HG03025 (cell line): Measurements from ENCODE around the gene NR2C2AP.
A peak's percentile ranks its signal among the peaks of the same experiment; 100 is the strongest.
"Not testable (repeated sequence)": the region's sequence is repeated elsewhere in the genome, so short reads cannot be mapped to it uniquely, and the experiment has no call there.

ENCODE experiments used
- ATAC-seq: cut with Tn5 transposase; IDR thresholded peaks from one replicate; pipeline ENCODE4 v1.9.1; 2021; ENCODE audit warnings: mild to moderate bottlenecking, moderate library complexity; ENCODE audit not compliant: unreplicated experiment, low FRiP score

The NR2C2AP gene, protein sequence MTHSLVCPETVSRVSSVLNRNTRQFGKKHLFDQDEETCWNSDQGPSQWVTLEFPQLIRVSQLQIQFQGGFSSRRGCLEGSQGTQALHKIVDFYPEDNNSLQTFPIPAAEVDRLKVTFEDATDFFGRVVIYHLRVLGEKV

GRCh38 chr19:19203012-19203856, at the start of gene NR2C2AP:
Gene NR2C2AP, minus strand, starts transcription at chr19:19203414. Its CDS starts 354 bp downstream, at chr19:19203060.
- ATAC-seq = peak; percentile 46

GRCh38 chr19:19250196-19250801, 47.1 kb upstream of the NR2C2AP start:
- no peak for ATAC-seq

GRCh38 chr19:19240476-19240875, 37.3 kb upstream of the NR2C2AP start:
- ATAC-seq = no peak

- ATAC-seq = no peak
Measured at GRCh38 chr19:19239675-19240074, 36.5 kb upstream of the NR2C2AP start.

GRCh38 chr19:19238126-19238894, 35.1 kb upstream of the NR2C2AP start:
- no peak for ATAC-seq

DNA sequence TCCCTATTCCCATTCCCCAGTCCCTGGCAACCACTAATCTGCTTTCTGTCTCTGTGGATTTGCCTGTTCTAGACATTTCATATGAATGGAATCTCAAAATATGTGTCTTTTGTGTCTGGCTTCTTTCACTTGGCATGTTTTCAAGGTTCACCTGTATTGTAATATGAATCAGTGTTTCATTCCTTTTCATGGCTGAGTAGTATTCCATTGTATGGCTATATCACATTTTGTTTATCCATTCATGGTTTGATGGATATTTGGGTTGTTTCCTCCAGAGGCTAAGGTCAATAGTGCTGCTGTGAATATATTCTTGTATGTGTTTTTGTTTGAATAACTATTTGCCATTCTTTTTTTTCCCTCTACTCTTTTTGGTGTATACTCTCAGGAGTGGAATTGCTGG, 33.0 kb upstream of the NR2C2AP start:
- no peak for ATAC-seq

DNA sequence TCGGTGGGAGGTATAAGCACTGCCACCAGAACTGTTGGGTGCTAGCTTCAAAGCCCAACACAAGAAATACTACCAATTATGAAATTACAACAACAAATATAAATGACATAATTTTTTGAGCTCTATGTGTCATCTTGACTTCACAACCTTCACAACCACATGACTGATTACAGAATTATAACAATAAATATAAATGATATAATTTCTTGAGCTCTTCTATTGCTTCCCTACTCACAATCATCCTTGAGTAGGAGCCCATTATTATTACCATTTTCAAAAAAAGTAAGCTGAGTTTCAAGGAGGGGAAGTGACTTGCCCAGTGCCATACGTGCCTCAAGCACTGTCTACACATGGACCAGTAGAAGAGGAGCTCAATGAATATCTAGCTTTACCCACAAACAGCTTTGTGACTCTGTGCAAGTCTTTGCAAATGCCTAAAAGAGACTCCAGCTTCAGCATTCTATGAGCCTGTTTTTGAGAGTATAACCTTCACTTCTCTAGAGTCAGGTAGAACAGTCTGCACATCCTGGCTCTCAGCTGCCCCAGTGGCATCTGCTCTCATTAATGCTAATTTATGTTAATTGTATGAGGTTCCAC, 31.1 kb upstream of the NR2C2AP start:
- no peak for ATAC-seq

GRCh38 chr19:19232261-19232721, 29.1 kb upstream of the NR2C2AP start:
- no peak for ATAC-seq

DNA sequence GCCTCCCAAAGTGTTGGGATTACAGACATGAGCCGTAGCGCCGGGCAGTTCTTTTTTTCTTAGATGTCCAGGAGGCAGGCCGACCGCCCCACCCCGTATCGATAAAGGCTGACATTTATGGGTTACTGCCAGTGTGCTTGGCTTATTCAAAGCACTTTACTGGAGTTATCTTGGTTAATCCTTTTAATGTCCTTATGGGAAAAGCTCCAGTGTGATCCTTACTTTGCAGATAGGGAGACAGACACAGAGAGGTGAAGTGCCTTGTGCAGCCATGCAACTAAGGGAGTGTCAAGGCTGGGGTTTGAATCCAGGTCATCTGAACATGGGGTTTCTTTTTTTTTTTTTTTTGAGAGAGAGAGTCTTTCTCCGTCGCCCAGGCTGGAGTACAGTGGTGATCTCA, 27.8 kb upstream of the NR2C2AP start:
- no peak for ATAC-seq

- no peak for ATAC-seq
Measured at GRCh38 chr19:19229701-19230100, 26.5 kb upstream of the NR2C2AP start.

- ATAC-seq = no peak
Measured at GRCh38 chr19:19227217-19227616, 24.0 kb upstream of the NR2C2AP start.

DNA sequence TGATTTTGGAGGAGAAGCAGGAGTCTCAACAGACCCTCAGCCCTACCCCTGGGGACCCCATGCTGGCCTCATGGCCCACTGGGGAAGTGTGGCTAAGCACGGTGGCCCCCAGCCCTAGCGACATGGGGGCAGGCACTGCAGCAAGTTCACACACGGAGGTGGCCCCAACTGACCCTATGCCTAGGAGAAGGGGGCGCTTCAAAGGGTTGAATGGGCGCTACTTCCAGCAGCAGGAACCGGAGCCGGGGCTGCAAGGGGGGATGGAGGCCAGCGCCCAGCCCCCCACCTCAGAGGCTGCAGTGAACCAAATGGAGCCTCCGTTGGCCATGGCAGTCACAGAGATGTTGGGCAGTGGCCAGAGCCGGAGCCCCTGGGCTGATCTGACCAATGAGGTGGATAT, 23.4 kb upstream of the NR2C2AP start:
- ATAC-seq = no peak

DNA sequence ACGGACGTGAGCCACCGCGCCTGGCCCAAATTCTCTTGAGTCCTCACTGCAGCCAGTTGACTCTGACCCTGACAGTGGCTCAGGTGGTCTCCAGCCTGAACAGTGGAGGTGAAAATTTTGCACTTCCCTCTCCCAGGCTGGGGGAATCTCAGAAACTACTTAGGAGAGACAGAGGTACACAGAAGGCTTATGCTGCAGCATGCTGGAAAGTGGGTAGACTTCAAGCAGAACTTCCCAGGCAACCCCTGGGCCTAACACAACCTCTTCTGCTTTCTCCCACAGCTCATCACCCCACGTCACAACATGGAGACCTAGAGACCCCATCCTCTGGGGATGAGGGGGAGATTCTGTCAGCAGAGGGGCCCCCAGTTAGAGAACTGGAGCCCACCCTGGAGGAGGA, 23.0 kb upstream of the NR2C2AP start:
- ATAC-seq = no peak

GRCh38 chr19:19224852-19225494, 21.8 kb upstream of the NR2C2AP start:
- no peak for ATAC-seq

- ATAC-seq = no peak
Measured at GRCh38 chr19:19224150-19224851, 21.1 kb upstream of the NR2C2AP start.

DNA sequence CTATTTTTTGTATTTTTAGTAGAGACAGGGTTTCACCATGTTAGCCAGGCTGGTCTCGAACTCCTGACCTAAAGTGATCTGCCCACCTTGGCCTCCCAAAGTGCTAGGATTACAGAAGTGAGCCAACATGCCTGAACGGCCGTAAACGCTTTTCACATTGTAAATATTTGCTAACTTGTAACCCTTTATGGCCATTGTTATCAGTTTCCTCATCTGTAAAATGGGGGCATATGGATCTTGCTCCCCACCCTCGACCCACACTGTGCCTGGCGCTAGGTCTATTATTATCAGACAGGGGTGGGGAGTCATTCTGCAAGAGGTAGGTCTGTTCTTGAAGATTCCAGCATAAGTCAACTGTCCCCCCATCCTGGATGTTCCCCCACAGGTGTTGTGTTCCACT, 20.4 kb upstream of the NR2C2AP start:
- ATAC-seq = no peak

- no peak for ATAC-seq
Measured at GRCh38 chr19:19223060-19223459, 19.8 kb upstream of the NR2C2AP start.

- ATAC-seq = not testable (repeated sequence)
Measured at GRCh38 chr19:19221000-19221399, 17.8 kb upstream of the NR2C2AP start.

- ATAC-seq = no peak
Measured at GRCh38 chr19:19218911-19219310, 15.7 kb upstream of the NR2C2AP start.
